ENCODE data around the gene ATP9B.

The ATP9B gene

GRCh38 chr18:79367989-79368388 is 298.8 kb downstream of the ATP9B start:
- Histone ChIP-seq H3K4me3 (ENCODE audit: low read depth, low read length) (no peak overlapping the region), H3K36me3 (ENCODE audit: control insufficient read depth in 2 of 2, insufficient read depth in 1 of 2, low read length in 2 of 2) (no peaks in the 10 kb centered on the region), H3K9me3 (ENCODE audit: control insufficient read depth, insufficient read depth, low read depth, low read length) (no peaks in the 10 kb centered on the region), H3K27ac (ENCODE audit: extremely low read depth, low read depth, low read length) (no peak overlapping the region), H3K4me1 (ENCODE audit: control insufficient read depth, insufficient read depth, low read length) (no peaks in the 10 kb centered on the region)
- no peak for TF ChIP-seq ZIC2 (tag by site-specific recombination; IDR thresholded peaks at IDR 0.05)
- TF ChIP-seq SP2 (tag by site-specific recombination; IDR thresholded peaks at IDR 0.05): no peak
- no peak for TF ChIP-seq ZNF704 (tag by site-specific recombination; IDR thresholded peaks at IDR 0.05)
- no peak for TF ChIP-seq ZNF776 (tag by site-specific recombination; IDR thresholded peaks at IDR 0.05; ENCODE audit: borderline replicate concordance)
- no peak for TF ChIP-seq ZNF112 (tag by site-specific recombination; IDR thresholded peaks at IDR 0.05)
- TF ChIP-seq ZNF658 (tag by site-specific recombination; IDR thresholded peaks at IDR 0.05): no peak
- no peak for TF ChIP-seq HOXC10 (CRISPR knock-in tag; IDR thresholded peaks at IDR 0.05)
- TF ChIP-seq, protein P1, sequence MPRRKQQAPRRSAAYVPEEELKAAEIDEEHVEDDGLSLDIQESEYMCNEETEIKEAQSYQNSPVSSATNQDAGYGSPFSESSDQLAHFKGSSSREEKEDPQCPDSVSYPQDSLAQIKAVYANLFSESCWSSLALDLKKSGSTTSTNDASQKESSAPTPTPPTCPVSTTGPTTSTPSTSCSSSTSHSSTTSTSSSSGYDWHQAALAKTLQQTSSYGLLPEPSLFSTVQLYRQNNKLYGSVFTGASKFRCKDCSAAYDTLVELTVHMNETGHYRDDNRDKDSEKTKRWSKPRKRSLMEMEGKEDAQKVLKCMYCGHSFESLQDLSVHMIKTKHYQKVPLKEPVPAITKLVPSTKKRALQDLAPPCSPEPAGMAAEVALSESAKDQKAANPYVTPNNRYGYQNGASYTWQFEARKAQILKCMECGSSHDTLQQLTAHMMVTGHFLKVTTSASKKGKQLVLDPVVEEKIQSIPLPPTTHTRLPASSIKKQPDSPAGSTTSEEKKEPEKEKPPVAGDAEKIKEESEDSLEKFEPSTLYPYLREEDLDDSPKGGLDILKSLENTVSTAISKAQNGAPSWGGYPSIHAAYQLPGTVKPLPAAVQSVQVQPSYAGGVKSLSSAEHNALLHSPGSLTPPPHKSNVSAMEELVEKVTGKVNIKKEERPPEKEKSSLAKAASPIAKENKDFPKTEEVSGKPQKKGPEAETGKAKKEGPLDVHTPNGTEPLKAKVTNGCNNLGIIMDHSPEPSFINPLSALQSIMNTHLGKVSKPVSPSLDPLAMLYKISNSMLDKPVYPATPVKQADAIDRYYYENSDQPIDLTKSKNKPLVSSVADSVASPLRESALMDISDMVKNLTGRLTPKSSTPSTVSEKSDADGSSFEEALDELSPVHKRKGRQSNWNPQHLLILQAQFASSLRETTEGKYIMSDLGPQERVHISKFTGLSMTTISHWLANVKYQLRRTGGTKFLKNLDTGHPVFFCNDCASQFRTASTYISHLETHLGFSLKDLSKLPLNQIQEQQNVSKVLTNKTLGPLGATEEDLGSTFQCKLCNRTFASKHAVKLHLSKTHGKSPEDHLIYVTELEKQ (tag by site-specific recombination; IDR thresholded peaks at IDR 0.05; ENCODE audit: borderline replicate concordance): no peak
- TF ChIP-seq OSR2 (tag by site-specific recombination; IDR thresholded peaks at IDR 0.05): no peak
- TF ChIP-seq ZFP69B (tag by site-specific recombination; IDR thresholded peaks at IDR 0.05): no peak
- TF ChIP-seq, protein P2, sequence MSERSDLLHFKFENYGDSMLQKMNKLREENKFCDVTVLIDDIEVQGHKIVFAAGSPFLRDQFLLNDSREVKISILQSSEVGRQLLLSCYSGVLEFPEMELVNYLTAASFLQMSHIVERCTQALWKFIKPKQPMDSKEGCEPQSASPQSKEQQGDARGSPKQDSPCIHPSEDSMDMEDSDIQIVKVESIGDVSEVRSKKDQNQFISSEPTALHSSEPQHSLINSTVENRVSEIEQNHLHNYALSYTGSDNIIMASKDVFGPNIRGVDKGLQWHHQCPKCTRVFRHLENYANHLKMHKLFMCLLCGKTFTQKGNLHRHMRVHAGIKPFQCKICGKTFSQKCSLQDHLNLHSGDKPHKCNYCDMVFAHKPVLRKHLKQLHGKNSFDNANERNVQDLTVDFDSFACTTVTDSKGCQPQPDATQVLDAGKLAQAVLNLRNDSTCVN (tag by site-specific recombination; optimal IDR thresholded peaks at IDR 0.05): no peak
- no peak for TF ChIP-seq ZNF114 (tag by site-specific recombination; IDR thresholded peaks at IDR 0.05)
- no peak for TF ChIP-seq ZNF302 (tag by site-specific recombination; IDR thresholded peaks at IDR 0.05; ENCODE audit: low read depth)
- TF ChIP-seq ZNF2 (tag by site-specific recombination; IDR thresholded peaks at IDR 0.05): no peak
- no peak for TF ChIP-seq ZNF391 (tag by site-specific recombination; IDR thresholded peaks at IDR 0.05; ENCODE audit: borderline replicate concordance, low read depth)
- no peak for TF ChIP-seq ZNF518A (tag by site-specific recombination; conservative IDR thresholded peaks at IDR 0.05; ENCODE audit: low read depth)
- TF ChIP-seq ZNF623 (tag by site-specific recombination; IDR thresholded peaks at IDR 0.05): no peak
- POLR2A ChIA-PET: no interaction called here
- CTCF ChIA-PET: interaction anchor here (1.2 kb wide), 1 partner anchor 12 kb away, joined by 5 read pairs; no protein-coding TSS in a partner anchor

Data from HEK293 (cell line).